K562 (cell line): Measurements from ENCODE around the gene TMEM150C. TPM values are rescaled to one million over a fixed set of nuclear protein-coding genes. Genes with fewer than 3 reads are reported as not detected.

Experiments used
- AFF4 ChIP-seq: sonication (generic); formaldehyde crosslinking; IDR thresholded peaks from 2 replicates; pipeline ENCODE4 v1.8.0; 2023; ENCODE audit warnings: mild to moderate bottlenecking, missing genetic modification reagents
- BCOR ChIP-seq: fragments of 450-650 bp; IDR thresholded peaks from 2 replicates; pipeline ENCODE4 v1.6.1; 2016
- KDM4B ChIP-seq, 2 experiments: fragments of 450-650 bp in 1 of 2; sonication (generic) in 1 of 2; IDR thresholded peaks; 2 replicates each; pipeline ENCODE4 v1.6.1; 2016 to 2017; ENCODE audit warnings: borderline replicate concordance in 2 of 2, antibody characterized with exemption in 1 of 2, low read depth in 1 of 2, mild to moderate bottlenecking in 1 of 2
- KLF13 ChIP-seq: fragments of 450-650 bp; IDR thresholded peaks from 2 replicates; pipeline ENCODE4 v1.6.1; 2016; ENCODE audit warnings: missing genetic modification characterization, low read depth, mild to moderate bottlenecking, missing compliant biosample characterization, moderate library complexity, borderline replicate concordance
- MEF2D ChIP-seq: conservative IDR thresholded peaks from 2 replicates; pipeline ENCODE4 v1.6.1; 2016; ENCODE audit warnings: low read depth, missing genetic modification characterization, missing compliant biosample characterization
- MNT ChIP-seq, 2 experiments: fragments of 450-650 bp; conservative IDR thresholded peaks; 2 replicates each; pipeline ENCODE4 v1.6.1; 2017; ENCODE audit warnings: mild to moderate bottlenecking in 2 of 2, moderate library complexity in 2 of 2
- POLR3A ChIP-seq: IDR thresholded peaks from 2 replicates; pipeline ENCODE4 v1.6.1; 2011; ENCODE audit warnings: borderline replicate concordance, mild to moderate bottlenecking, moderate library complexity; ENCODE audit not compliant: insufficient read length, insufficient read depth; ENCODE audit errors: extremely low read depth
- RAD21 ChIP-seq, 2 experiments: fragments of 250-450 bp in 1 of 2; fragments of 450-650 bp in 1 of 2; sonication (Bioruptor Pico) in 1 of 2; formaldehyde crosslinking in 1 of 2; IDR thresholded peaks in 1 of 2; conservative IDR thresholded peaks in 1 of 2; 2 replicates each; pipeline versions ENCODE4 v1.4.0 to v1.8.0; 2020 to 2022; ENCODE audit warnings: mild to moderate bottlenecking in 2 of 2, moderate library complexity in 1 of 2
- ZNF133 ChIP-seq: fragments of 250-450 bp; sonication (Bioruptor Pico); IDR thresholded peaks from 2 replicates; pipeline ENCODE4 v1.4.0; 2020; ENCODE audit warnings: mild to moderate bottlenecking
- ZNF41 ChIP-seq: fragments of 250-450 bp; sonication (Bioruptor Pico); conservative IDR thresholded peaks from 2 replicates; pipeline ENCODE4 v1.4.0; 2020; ENCODE audit warnings: mild to moderate bottlenecking
- ZNF655 ChIP-seq: fragments of 250-450 bp; sonication (Bioruptor Pico); IDR thresholded peaks from 2 replicates; pipeline ENCODE4 v1.5.0; 2021
- ZNF778 ChIP-seq: fragments of 450-650 bp; formaldehyde crosslinking; IDR thresholded peaks from 2 replicates; pipeline ENCODE4 v1.4.0; 2020; ENCODE audit warnings: mild to moderate bottlenecking, moderate library complexity
- polyA plus RNA-seq, 8 experiments: library from polyadenylated mRNA; depleted of rRNA in 4 of 8; stranded (reverse) in 5 of 8; unstranded in 3 of 8; fragments of >200 nt; fragmentation: Nextera tagmentation in 2 of 8; fragmentation: Illumina TruSeq in 1 of 8; extraction: Ambion mirVana in 2 of 8; extraction: Trizol in 1 of 8; gene quantifications; 2 replicates each; pipeline versions ENCODE4 v1.2.1 to v1.2.3, GENCODE V29; 2011 to 2014; ENCODE audit warnings: inconsistent platforms in 1 of 8, missing spikeins in 1 of 8
- total RNA-seq, 7 experiments: library from RNA; depleted of rRNA in 6 of 7; stranded (reverse); fragments of >200 nt in 6 of 7; fragmentation: Illumina TruSeq in 2 of 7; extraction: Trizol in 2 of 7; gene quantifications; 2 replicates each; pipeline versions ENCODE4 v1.2.1 to v1.2.3, GENCODE V29; 2011 to 2021; ENCODE audit warnings: low replicate concordance in 1 of 7

The TMEM150C gene
- total and polyA plus RNA-seq, 9 of the 15 experiments (the other 6 are each of a cell fraction or from before 2014, with no cell fraction given), result 0.07 TPM; not detected in 8

GRCh38 chr4:82561786-82562563 is at the start of gene TMEM150C (continued):
- no peak for TF ChIP-seq BCOR
- TF ChIP-seq ZNF655 (CRISPR knock-in tag), result no peak
- TF ChIP-seq MEF2D (tag), result no peak
- no peak for TF ChIP-seq KDM4B (IDR thresholded peaks at IDR 0.05; ENCODE audit: borderline replicate concordance in 2 of 2, low read depth in 1 of 2)
- no peak for TF ChIP-seq POLR3A
- no peak for TF ChIP-seq MNT (conservative IDR thresholded peaks at IDR 0.05)
- no peak for TF ChIP-seq ZNF41
- TF ChIP-seq KLF13, result no peak
- TF ChIP-seq ZNF133 (CRISPR knock-in tag), result no peak
- no peak for TF ChIP-seq ZNF778 (CRISPR knock-in tag)
- TF ChIP-seq AFF4 (CRISPR knock-in tag), result no peak
- no peak for TF ChIP-seq RAD21 (CRISPR knock-in tag; conservative IDR thresholded peaks at IDR 0.05 in 1 of 2, IDR thresholded peaks at IDR 0.05 in 1 of 2)
- TF ChIP-seq, all 486 proteins: peak for 0
